GM10248 (cell line): Measurements from ENCODE around the gene ACOX2.

ENCODE experiments used
- CTCF ChIA-PET: fragments of 300-600 bp; sonication (Branson Sonifier 250); formaldehyde crosslinking; extraction: SDS; loops from one replicate; lab custom pipeline; 2021; ENCODE audit warnings: antibody characterized with exemption; lab: Yijun Ruan, JAX
- POLR2A ChIA-PET: fragments of 350-650 bp; sonication (Branson Sonifier 250); formaldehyde crosslinking; extraction: SDS; loops from one replicate; lab custom pipeline; 2020; ENCODE audit warnings: antibody characterized with exemption; lab: Yijun Ruan, JAX
- DNase-seq: peaks from one replicate; pipeline ENCODE4 v3.0.0; 2012; ENCODE audit errors: extremely low spot score
- CTCF ChIP-seq: IDR thresholded peaks from 2 replicates; pipeline ENCODE4 v1.5.1; 2012; ENCODE audit warnings: mild to moderate bottlenecking, low read depth; ENCODE audit errors: extremely low read depth, missing control alignments, control extremely low read depth

The ACOX2 gene

DNA sequence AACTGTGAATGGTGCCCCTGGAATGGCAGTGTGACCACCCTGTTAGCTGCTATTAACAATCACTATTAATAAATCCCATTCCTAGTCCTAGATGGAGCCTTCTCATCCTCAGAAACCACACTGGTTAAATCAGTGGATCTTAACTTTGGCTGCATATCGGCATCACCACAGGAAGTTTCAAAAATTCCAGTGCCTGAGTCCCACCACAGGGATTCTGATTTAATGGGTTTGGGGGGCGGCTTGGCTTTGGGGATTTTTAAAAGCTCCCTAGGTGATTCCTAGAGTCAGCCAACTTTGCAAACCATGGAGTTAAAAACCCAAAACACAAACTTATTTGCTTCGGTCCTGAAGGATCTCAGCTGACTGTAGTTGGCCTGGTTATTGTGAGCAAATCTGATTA is 37.1 kb upstream of the ACOX2 start:
- ChIA-PET CTCF (interaction anchor here (1.3 to 25.5 kb wide), 6 partner anchors 8 to 110 kb away, joined by 3 to 384 read pairs (median 5); no protein-coding TSS in a partner anchor), POLR2A (no interaction called here)
- no peak for TF ChIP-seq CTCF

GRCh38 chr3:58573640-58574039 is 36.6 kb upstream of the ACOX2 start:
- ChIA-PET POLR2A (no interaction called here), CTCF (interaction anchor here (1.6 to 25.5 kb wide), 4 partner anchors 11 to 61 kb away, joined by 4 to 384 read pairs (median 7); no protein-coding TSS in a partner anchor)
- no peak for DNase-seq
- TF ChIP-seq CTCF, result no peak

More for the DNA sequence above, 37.1 kb upstream of the ACOX2 start:
- DNase-seq, result no peak

DNA sequence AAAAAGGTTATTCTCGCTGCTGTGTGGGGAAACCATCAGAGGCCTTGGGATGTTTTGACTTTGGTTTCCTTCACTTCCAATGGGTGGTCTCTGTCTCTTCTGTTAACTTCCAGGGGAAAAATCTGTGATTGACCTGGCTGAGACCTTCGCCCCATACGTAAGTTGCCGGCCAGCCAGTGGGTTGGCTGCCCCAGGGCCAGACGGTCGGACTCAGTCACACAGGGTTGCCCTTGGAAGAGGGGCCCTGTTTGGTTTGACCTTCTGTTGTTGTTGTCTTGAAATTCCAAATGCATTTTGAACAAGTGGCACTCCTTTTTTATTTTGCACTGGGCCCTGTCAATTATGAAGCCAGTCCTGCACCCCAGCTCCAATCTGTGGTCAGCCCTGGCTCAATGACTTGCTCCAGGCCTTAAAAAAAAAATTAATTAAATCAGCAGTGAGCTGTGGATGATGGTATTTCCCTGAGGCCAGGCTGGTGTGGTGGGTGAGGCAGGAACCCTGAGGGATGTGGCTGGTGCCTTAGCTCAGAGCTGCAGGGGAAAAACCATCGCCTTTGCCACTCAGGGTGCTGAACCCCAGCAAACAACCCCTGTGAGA is 35.7 kb upstream of the ACOX2 start:
- DNase-seq, result no peak
- ChIA-PET POLR2A (no interaction called here), CTCF (interaction anchor here (1.7 to 25.5 kb wide), 4 partner anchors 12 to 62 kb away, joined by 5 to 384 read pairs (median 28); no protein-coding TSS in a partner anchor)
- TF ChIP-seq CTCF, result no peak

- ChIA-PET CTCF (interaction anchor here (1.2 to 25.5 kb wide), 5 partner anchors 11 to 265 kb away, joined by 3 to 384 read pairs (median 18); partner anchors contain the start of genes HTD2 and RPP14), POLR2A (no interaction called here)
- DNase-seq, result no peak
These were observed 35.1 kb upstream of the ACOX2 start for GRCh38 chr3:58572013-58572633.

DNA sequence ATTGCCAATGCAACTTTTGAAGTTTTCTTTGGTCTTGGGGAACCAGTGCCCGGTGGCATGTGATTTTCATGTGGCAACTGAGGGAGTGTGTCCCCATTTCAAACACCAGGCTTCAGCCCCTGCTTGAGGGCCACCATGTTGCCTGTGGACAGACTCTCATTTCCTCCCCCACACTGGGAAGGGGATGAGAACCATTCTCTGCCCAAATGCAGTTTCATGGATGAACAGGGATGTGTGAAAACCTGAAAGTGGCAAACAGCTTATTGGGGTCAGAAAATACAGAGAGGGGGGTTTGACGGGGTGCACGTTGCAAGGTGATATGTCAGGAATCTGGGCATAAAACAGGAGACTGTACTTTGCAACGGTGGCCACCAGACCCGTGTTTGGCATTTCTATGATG is 33.9 kb upstream of the ACOX2 start:
- ChIA-PET POLR2A (no interaction called here), CTCF (interaction anchor here (1.1 to 25.5 kb wide), 8 partner anchors 10 to 264 kb away, joined by 3 to 384 read pairs (median 8); partner anchors contain the start of genes HTD2 and RPP14)
- no peak for TF ChIP-seq CTCF
- DNase-seq, result no peak

More at GRCh38 chr3:58572013-58572633, 35.1 kb upstream of the ACOX2 start:
- no peak for TF ChIP-seq CTCF

- no peak for DNase-seq
- no peak for TF ChIP-seq CTCF
- ChIA-PET POLR2A (no interaction called here), CTCF (interaction anchor here (0.6 to 25.5 kb wide), 31 partner anchors 8 to 392 kb away, joined by 3 to 384 read pairs (median 4); partner anchors contain the start of genes ACOX2, FAM107A, HTD2 and RPP14)
These were observed 32.5 kb upstream of the ACOX2 start for GRCh38 chr3:58569287-58570001.
